Measurements from ENCODE around the gene MRPS2. TPM values are rescaled to one million over a fixed set of nuclear protein-coding genes. Genes with fewer than 3 reads are reported as not detected.
A peak's percentile ranks its signal among the peaks of the same experiment; 100 is the strongest.

MRPS2 gene
- total and polyA plus RNA-seq, 9 of the 15 experiments (the other 6 are each of a cell fraction or from before 2014, with no cell fraction given), result 8.0 to 167 (median 81.3) TPM

GRCh38 chr9:135504262-135505243, 4.1 kb downstream of the MRPS2 start:
- peak overlapping the region in 1 of 2 experiments; percentile 86; a peak in 2 of 4 replicates for H3K9ac ChIP-seq (ENCODE audit: insufficient read depth in 1 of 2, low read depth in 2 of 2, low read length in 2 of 2)
- peaks cover 21% of the 10 kb centered on the region for H4K20me1 ChIP-seq (replicated peaks; ENCODE audit: control insufficient read depth, insufficient read depth, low read length)
- no peaks in the 10 kb centered on the region for H3K9me1 ChIP-seq (ENCODE audit: control insufficient read depth, insufficient read depth, low read length)
- POLR2A ChIA-PET, result interaction anchor here (0.5 to 2.0 kb wide), 5 partner anchors 10 to 411 kb away, joined by 3 to 9 read pairs (median 3); no protein-coding TSS in a partner anchor
- no TSS peak for BruUV-seq (replicated peaks)
- peaks cover 41% of the 10 kb centered on the region for H3K79me2 ChIP-seq (ENCODE audit: control insufficient read depth, insufficient read depth, low read length)
- H3K36me3 ChIP-seq (ENCODE audit: control insufficient read depth, insufficient read depth, low read length), result peaks cover 42% of the 10 kb centered on the region
- in situ Hi-C loops (cut with MboI), result no loop called here
- H3K4me1 ChIP-seq (replicated peaks in 1 of 2; ENCODE audit: control insufficient read depth in 2 of 2, insufficient read depth in 2 of 2, low read length in 2 of 2), result peaks cover 26 to 81% of the 10 kb centered on the region in 2 experiments
- WGBS (ENCODE audit: insufficient coverage, low coverage, missing lambda C conversion rate), result 73% methylated on average over 21 of the region's 21 CpGs
- ATAC-seq (peak; percentile 36), FAIRE-seq (peak; percentile 57), DNase-seq (ENCODE audit: extremely low read depth in 1 of 4, low spot score in 3 of 4) (peak; percentile 40 to 77 (median 51))
- H3K27ac ChIP-seq (ENCODE audit: extremely low read depth, low read depth, low read length), result no peak overlapping the region
- H3K4me2 ChIP-seq (ENCODE audit: insufficient read depth, low read length), result no peak overlapping the region
- no peak overlapping the region for H2AFZ ChIP-seq (ENCODE audit: low read depth, low read length)
- intact Hi-C loops (cut with micrococcal nuclease), result no loop called here
- no peaks in the 10 kb centered on the region for H3K9me3 ChIP-seq (replicated peaks; ENCODE audit: control insufficient read depth, insufficient read depth, low read depth, low read length)
- CTCF ChIA-PET (ENCODE audit: low intra/inter-chr PET ratio), result interaction anchor here (1.5 kb wide), 1 partner anchor 98 kb away, joined by 3 read pairs; no protein-coding TSS in a partner anchor
- H3K4me3 ChIP-seq, result no peak overlapping the region
- H3K27me3 ChIP-seq (ENCODE audit: control insufficient read depth in 2 of 2, insufficient read depth in 2 of 2, low read length in 2 of 2), result no peaks in the 10 kb centered on the region
- TF ChIP-seq SREBF2 (CRISPR knock-in tag; IDR thresholded peaks at IDR 0.05) (no peak), RAD21 (CRISPR knock-in tag; conservative IDR thresholded peaks at IDR 0.05 in 1 of 2, IDR thresholded peaks at IDR 0.05 in 1 of 2) (peak; percentile 18 to 56; a peak in 2 of 4 replicates), ARID2 (IDR thresholded peaks at IDR 0.05) (no peak), E4F1 (CRISPR knock-in tag; IDR thresholded peaks at IDR 0.05; ENCODE audit: borderline replicate concordance) (no peak), MCM2 (IDR thresholded peaks at IDR 0.05; ENCODE audit: low read depth) (no peak), CSDE1 (IDR thresholded peaks at IDR 0.05) (no peak), MAZ (CRISPR knock-in tag; conservative IDR thresholded peaks at IDR 0.05 in 1 of 2, IDR thresholded peaks at IDR 0.05 in 1 of 2) (no peak), SMC3 (conservative IDR thresholded peaks at IDR 0.05; ENCODE audit: insufficient read depth, low read depth, low read length) (peak; percentile 39; the same call in 1 of the 2 replicates)
- TF ChIP-seq, protein P1, sequence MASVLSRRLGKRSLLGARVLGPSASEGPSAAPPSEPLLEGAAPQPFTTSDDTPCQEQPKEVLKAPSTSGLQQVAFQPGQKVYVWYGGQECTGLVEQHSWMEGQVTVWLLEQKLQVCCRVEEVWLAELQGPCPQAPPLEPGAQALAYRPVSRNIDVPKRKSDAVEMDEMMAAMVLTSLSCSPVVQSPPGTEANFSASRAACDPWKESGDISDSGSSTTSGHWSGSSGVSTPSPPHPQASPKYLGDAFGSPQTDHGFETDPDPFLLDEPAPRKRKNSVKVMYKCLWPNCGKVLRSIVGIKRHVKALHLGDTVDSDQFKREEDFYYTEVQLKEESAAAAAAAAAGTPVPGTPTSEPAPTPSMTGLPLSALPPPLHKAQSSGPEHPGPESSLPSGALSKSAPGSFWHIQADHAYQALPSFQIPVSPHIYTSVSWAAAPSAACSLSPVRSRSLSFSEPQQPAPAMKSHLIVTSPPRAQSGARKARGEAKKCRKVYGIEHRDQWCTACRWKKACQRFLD (CRISPR knock-in tag; IDR thresholded peaks at IDR 0.05), result no peak
- TF ChIP-seq, protein P2, sequence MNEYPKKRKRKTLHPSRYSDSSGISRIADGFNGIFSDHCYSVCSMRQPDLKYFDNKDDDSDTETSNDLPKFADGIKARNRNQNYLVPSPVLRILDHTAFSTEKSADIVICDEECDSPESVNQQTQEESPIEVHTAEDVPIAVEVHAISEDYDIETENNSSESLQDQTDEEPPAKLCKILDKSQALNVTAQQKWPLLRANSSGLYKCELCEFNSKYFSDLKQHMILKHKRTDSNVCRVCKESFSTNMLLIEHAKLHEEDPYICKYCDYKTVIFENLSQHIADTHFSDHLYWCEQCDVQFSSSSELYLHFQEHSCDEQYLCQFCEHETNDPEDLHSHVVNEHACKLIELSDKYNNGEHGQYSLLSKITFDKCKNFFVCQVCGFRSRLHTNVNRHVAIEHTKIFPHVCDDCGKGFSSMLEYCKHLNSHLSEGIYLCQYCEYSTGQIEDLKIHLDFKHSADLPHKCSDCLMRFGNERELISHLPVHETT (CRISPR knock-in tag; conservative IDR thresholded peaks at IDR 0.05 in 1 of 2, IDR thresholded peaks at IDR 0.05 in 1 of 2), result no peak
